IMR-90 (cell line): ENCODE results near the gene PMPCA. TPM values are rescaled to one million over a fixed set of nuclear protein-coding genes. Genes with fewer than 3 reads are reported as not detected.

Source experiments
- ATAC-seq: fragments of 200-7000 bp; cut with Tn5 transposase; 2 replicates; pipeline ENCODE4 v1.9.1; 2020; ENCODE audit warnings: low read depth, mild to moderate bottlenecking, moderate library complexity
- BruUV-seq: library from RNA; stranded (reverse); fragments of 400-500 nt; replicated peaks from 2 replicates; lab custom pipeline; 2021; lab: Mats Ljungman, UMichigan
- CTCF ChIA-PET: fragments of 300-600 bp; formaldehyde crosslinking; extraction: SDS; loops from one replicate; lab custom pipeline; 2021; ENCODE audit warnings: antibody characterized with exemption; lab: Yijun Ruan, JAX
- POLR2A ChIA-PET: fragments of 300-600 bp; sonication (Branson Sonifier 250); formaldehyde crosslinking; loops from one replicate; lab custom pipeline; 2022; ENCODE audit warnings: antibody characterized with exemption; ENCODE audit not compliant: unreplicated experiment; lab: Charles Lee
- DNase-seq: peaks from one replicate; pipeline ENCODE4 v3.0.0; 2013
- H2AFZ ChIP-seq: replicated peaks from 2 replicates; pipeline ENCODE3; 2013; ENCODE audit warnings: low read length, mild to moderate bottlenecking; ENCODE audit not compliant: poor library complexity
- H2AK5ac ChIP-seq: 2 replicates; pipeline ENCODE4 v1.6.1; 2013; ENCODE audit warnings: low read depth, low read length, inconsistent platforms
- H2AK9ac ChIP-seq: replicated peaks from 2 replicates; pipeline ENCODE3; 2013; ENCODE audit warnings: mild to moderate bottlenecking, low read depth, low read length, moderate library complexity; ENCODE audit not compliant: poor library complexity
- H2BK120ac ChIP-seq: 2 replicates; pipeline ENCODE4 v1.6.1; 2013; ENCODE audit warnings: low read depth, low read length, inconsistent platforms
- H2BK15ac ChIP-seq: 3 replicates; pipeline ENCODE4 v1.6.1; 2013; ENCODE audit warnings: low read depth, low read length, inconsistent platforms
- H2BK20ac ChIP-seq: 2 replicates; pipeline ENCODE4 v1.6.1; 2013; ENCODE audit warnings: low read depth, mild to moderate bottlenecking, inconsistent platforms, low read length, moderate library complexity
- H2BK5ac ChIP-seq: 2 replicates; pipeline ENCODE4 v1.6.1; 2013; ENCODE audit warnings: mild to moderate bottlenecking, low read depth, low read length, inconsistent platforms; ENCODE audit not compliant: poor library complexity, severe bottlenecking
- H3K14ac ChIP-seq: replicated peaks from 2 replicates; pipeline ENCODE4 v1.6.1; 2013; ENCODE audit warnings: low read depth, low read length, inconsistent platforms
- H3K18ac ChIP-seq: 2 replicates; pipeline ENCODE4 v1.6.1; 2013; ENCODE audit warnings: low read depth, low read length, control low read depth
- H3K23ac ChIP-seq: 2 replicates; pipeline ENCODE4 v1.6.1; 2013; ENCODE audit warnings: low read depth, low read length, inconsistent platforms
- H3K27ac ChIP-seq: 2 replicates; pipeline ENCODE4 v1.5.1; 2013; ENCODE audit warnings: mild to moderate bottlenecking, control low read depth, low read length; ENCODE audit not compliant: insufficient read depth
- H3K27me3 ChIP-seq: 2 replicates; pipeline ENCODE4 v1.6.1; 2013; ENCODE audit warnings: low read length; ENCODE audit not compliant: control insufficient read depth, insufficient read depth
- H3K36me3 ChIP-seq: 2 replicates; pipeline ENCODE4 v1.6.1; 2013; ENCODE audit warnings: low read length, mixed read lengths; ENCODE audit not compliant: control insufficient read depth, insufficient read depth
- H3K4ac ChIP-seq: 2 replicates; pipeline ENCODE4 v1.6.1; 2013; ENCODE audit warnings: low read depth, low read length, inconsistent platforms
- H3K4me1 ChIP-seq: 2 replicates; pipeline ENCODE4 v1.6.1; 2013; ENCODE audit warnings: low read length, mixed read lengths; ENCODE audit not compliant: control insufficient read depth, insufficient read depth
- H3K4me2 ChIP-seq: 2 replicates; pipeline ENCODE4 v1.6.1; 2013; ENCODE audit warnings: low read depth, mild to moderate bottlenecking, control low read depth, low read length, moderate library complexity
- H3K4me3 ChIP-seq: 2 replicates; pipeline ENCODE4 v1.5.1; 2013; ENCODE audit warnings: low read depth, mild to moderate bottlenecking, control low read depth, low read length, moderate library complexity; ENCODE audit not compliant: insufficient read depth
- H3K56ac ChIP-seq: 2 replicates; pipeline ENCODE4 v1.6.1; 2013; ENCODE audit warnings: low read length, inconsistent platforms; ENCODE audit not compliant: insufficient read depth; ENCODE audit errors: extremely low read depth
- H3K79me1 ChIP-seq, 2 experiments: 2 replicates each; pipeline ENCODE4 v1.6.1; 2013; ENCODE audit warnings: low read length in 2 of 2, inconsistent platforms in 1 of 2, low read depth in 1 of 2
- H3K9ac ChIP-seq: 2 replicates; pipeline ENCODE4 v1.6.1; 2013; ENCODE audit warnings: low read depth, low read length, control low read depth
- H3K9me1 ChIP-seq: 2 replicates; pipeline ENCODE4 v1.6.1; 2013; ENCODE audit warnings: low read length, inconsistent platforms; ENCODE audit not compliant: insufficient read depth
- H3K9me3 ChIP-seq: 2 replicates; pipeline ENCODE4 v1.6.1; 2013; ENCODE audit warnings: low read length; ENCODE audit not compliant: control insufficient read depth, insufficient read depth
- H4K20me1 ChIP-seq: 2 replicates; pipeline ENCODE4 v1.6.1; 2013; ENCODE audit warnings: low read length, inconsistent platforms; ENCODE audit not compliant: insufficient read depth
- H4K5ac ChIP-seq: 2 replicates; pipeline ENCODE4 v1.6.1; 2013; ENCODE audit warnings: mild to moderate bottlenecking, low read depth, low read length, control low read depth
- H4K8ac ChIP-seq, 2 experiments: 2 replicates each; pipeline ENCODE4 v1.6.1; 2013; ENCODE audit warnings: low read depth in 2 of 2, low read length in 2 of 2, control low read depth in 1 of 2, inconsistent platforms in 1 of 2
- H4K91ac ChIP-seq: 2 replicates; pipeline ENCODE4 v1.6.1; 2013; ENCODE audit warnings: low read depth, low read length, inconsistent platforms; ENCODE audit not compliant: insufficient read depth
- ELK1 ChIP-seq: fragments of 150-350 bp; IDR thresholded peaks from 2 replicates; pipeline ENCODE4 v1.6.1; 2016; ENCODE audit warnings: low read depth, mild to moderate bottlenecking, low read length, moderate library complexity, borderline replicate concordance
- FOS ChIP-seq: fragments of 150-350 bp; IDR thresholded peaks from 2 replicates; pipeline ENCODE4 v1.6.1; 2016; ENCODE audit warnings: low read depth, low read length
- MAFK ChIP-seq: IDR thresholded peaks from 2 replicates; pipeline ENCODE4 v1.6.1; 2012; ENCODE audit warnings: low read depth, low read length, improper control_type of control experiment
- MXI1 ChIP-seq: IDR thresholded peaks from 2 replicates; pipeline ENCODE4 v1.6.1; 2012; ENCODE audit warnings: low read depth, mild to moderate bottlenecking, low read length, moderate library complexity, borderline replicate concordance
- NFE2L2 ChIP-seq: fragments of 150-350 bp; IDR thresholded peaks from 2 replicates; pipeline ENCODE4 v1.6.1; 2016; ENCODE audit warnings: low read depth, mild to moderate bottlenecking, low read length
- POLR2A ChIP-seq: IDR thresholded peaks from 2 replicates; pipeline ENCODE4 v1.6.1; 2012; ENCODE audit warnings: mild to moderate bottlenecking, low read depth, low read length
- RCOR1 ChIP-seq: IDR thresholded peaks from 2 replicates; pipeline ENCODE4 v1.6.1; 2012; ENCODE audit warnings: mild to moderate bottlenecking, low read length, improper control_type of control experiment; ENCODE audit not compliant: insufficient replicate concordance
- SMC3 ChIP-seq: fragments of 150-350 bp; IDR thresholded peaks from 2 replicates; pipeline ENCODE4 v1.6.1; 2016; ENCODE audit warnings: low read depth, mild to moderate bottlenecking, antibody characterized with exemption, low read length, moderate library complexity
- USF2 ChIP-seq: fragments of 150-350 bp; IDR thresholded peaks from 2 replicates; pipeline ENCODE4 v1.6.1; 2017; ENCODE audit warnings: mild to moderate bottlenecking, antibody characterized with exemption, low read length, low read depth
- WGBS, 2 experiments: methylation state at CpG; one replicate each; pipeline versions ENCODE4 v1.1.5 to v1.1.7; 2013; ENCODE audit warnings: missing lambda C conversion rate in 2 of 2; ENCODE audit not compliant: insufficient read length in 1 of 2; ENCODE audit errors: extremely low coverage in 2 of 2; 5-methylcytosine and 5-hydroxymethylcytosine counted together
- dilution Hi-C: fragments of 300-500 bp; cut with HindIII; formaldehyde crosslinking; loops from one replicate; pipeline ENCODE4 v1.14.3; 2018; ENCODE audit warnings: low sequenced_read_pairs; ENCODE audit not compliant: unreplicated experiment
- in situ Hi-C: fragments of 300-500 bp; cut with MboI; formaldehyde crosslinking; loops from 3 replicates; pipeline ENCODE4 v1.14.3; 2019; ENCODE audit warnings: low sequenced_read_pairs, inconsistent platforms, mixed read lengths
- intact Hi-C: fragments of 100-400 bp; cut with micrococcal nuclease; formaldehyde crosslinking; loops from 2 replicates; pipeline ENCODE4 v1.10.0; 2022
- polyA plus RNA-seq, 3 experiments: library from polyadenylated mRNA; depleted of rRNA; stranded (reverse); fragments of >200 nt; gene quantifications; 2 replicates each; pipeline ENCODE4 v1.2.3, GENCODE V29; 2012; ENCODE audit warnings: low replicate concordance in 1 of 3
- total RNA-seq: library from RNA; depleted of rRNA; stranded (reverse); fragments of >200 nt; gene quantifications from 2 replicates; pipeline ENCODE4 v1.2.3, GENCODE V29; 2012
- TF ChIP-seq, protein P1 (sequence below): conservative IDR thresholded peaks from 2 replicates; pipeline ENCODE4 v1.5.1; 2012; ENCODE audit warnings: mild to moderate bottlenecking, low read depth, low read length, improper control_type of control experiment

PMPCA gene
- total and polyA plus RNA-seq, 2 of the 4 experiments (the other 2 are of a cell fraction): 62.6 to 95.8 TPM

DNA sequence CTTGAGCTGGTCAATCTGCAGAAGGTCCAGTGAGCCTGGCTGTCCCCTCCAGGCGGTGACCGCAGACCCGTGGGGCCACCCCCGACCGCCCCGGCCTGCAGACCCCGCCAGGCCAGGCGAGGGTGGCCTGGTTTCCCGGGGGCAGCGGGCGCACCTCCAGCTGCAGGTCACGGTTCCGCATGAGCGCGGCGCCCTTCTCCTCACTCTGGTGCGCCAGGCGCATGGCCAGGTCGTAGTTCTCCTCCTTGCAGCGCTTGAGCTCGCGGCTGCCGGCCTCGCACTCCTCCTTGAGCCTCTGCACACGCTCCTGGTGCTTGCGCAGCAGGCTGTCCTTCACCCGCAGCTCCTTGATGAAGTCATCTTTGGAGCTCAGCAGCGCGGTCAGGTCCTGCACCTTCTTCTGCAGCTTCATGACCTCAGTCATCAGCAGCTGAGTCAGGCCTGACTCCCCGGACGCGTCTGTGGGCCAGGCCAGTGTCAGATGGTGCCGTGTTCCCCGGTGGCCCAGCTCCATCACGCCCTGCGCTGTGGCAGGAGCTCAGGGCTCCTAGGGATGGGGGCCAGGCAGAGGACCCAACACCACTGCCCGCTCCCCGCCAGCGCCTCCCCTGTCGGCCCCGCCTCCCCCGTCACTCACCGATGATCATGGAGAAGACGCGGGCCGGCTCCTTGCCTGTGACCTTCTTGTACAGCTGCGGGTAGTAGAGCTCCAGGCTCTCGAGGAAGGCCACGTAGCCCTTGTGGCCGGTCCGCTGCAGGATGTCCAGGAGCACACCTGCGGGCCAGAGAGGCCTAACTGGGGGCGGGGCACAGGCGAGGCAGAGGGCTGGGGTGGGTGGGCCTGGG is 39.5 kb upstream of the PMPCA start:
- Histone ChIP-seq H4K91ac (no peak overlapping the region), H3K23ac (no peak overlapping the region), H3K79me1 (no peaks in the 10 kb centered on the region; a peak in 1 of 4 replicates), H3K18ac (no peak overlapping the region), H2AK5ac (no peak overlapping the region), H3K4ac (no peak overlapping the region), H2BK15ac (no peak overlapping the region), H3K9ac (no peak overlapping the region), H2BK20ac (no peak overlapping the region), H3K27me3 (no peaks in the 10 kb centered on the region), H3K9me1 (peaks cover 9% of the 10 kb centered on the region), H3K14ac (no peak overlapping the region), H2BK5ac (no peak overlapping the region), H3K4me2 (no peak overlapping the region), H3K4me3 (no peak overlapping the region), H4K8ac (no peak overlapping the region; a peak in 1 of 4 replicates), H3K36me3 (no peaks in the 10 kb centered on the region; the same call in 1 of the 2 replicates), H2BK120ac (no peak overlapping the region), H3K4me1 (peaks cover 15% of the 10 kb centered on the region), H3K27ac (no peak overlapping the region), H3K56ac (no peak overlapping the region), H4K5ac (no peak overlapping the region), H4K20me1 (no peaks in the 10 kb centered on the region), H2AK9ac (peak overlapping the region; percentile 31), H2AFZ (no peak overlapping the region), H3K9me3 (no peaks in the 10 kb centered on the region)
- intact Hi-C loops: no loop called here
- CTCF ChIA-PET: no interaction called here
- in situ Hi-C loops: no loop called here
- TF ChIP-seq FOS (no peak), ELK1 (no peak), MXI1 (no peak), RCOR1 (no peak), USF2 (no peak), POLR2A (no peak), NFE2L2 (no peak), MAFK (no peak), SMC3 (no peak)
- TF ChIP-seq, protein P1, sequence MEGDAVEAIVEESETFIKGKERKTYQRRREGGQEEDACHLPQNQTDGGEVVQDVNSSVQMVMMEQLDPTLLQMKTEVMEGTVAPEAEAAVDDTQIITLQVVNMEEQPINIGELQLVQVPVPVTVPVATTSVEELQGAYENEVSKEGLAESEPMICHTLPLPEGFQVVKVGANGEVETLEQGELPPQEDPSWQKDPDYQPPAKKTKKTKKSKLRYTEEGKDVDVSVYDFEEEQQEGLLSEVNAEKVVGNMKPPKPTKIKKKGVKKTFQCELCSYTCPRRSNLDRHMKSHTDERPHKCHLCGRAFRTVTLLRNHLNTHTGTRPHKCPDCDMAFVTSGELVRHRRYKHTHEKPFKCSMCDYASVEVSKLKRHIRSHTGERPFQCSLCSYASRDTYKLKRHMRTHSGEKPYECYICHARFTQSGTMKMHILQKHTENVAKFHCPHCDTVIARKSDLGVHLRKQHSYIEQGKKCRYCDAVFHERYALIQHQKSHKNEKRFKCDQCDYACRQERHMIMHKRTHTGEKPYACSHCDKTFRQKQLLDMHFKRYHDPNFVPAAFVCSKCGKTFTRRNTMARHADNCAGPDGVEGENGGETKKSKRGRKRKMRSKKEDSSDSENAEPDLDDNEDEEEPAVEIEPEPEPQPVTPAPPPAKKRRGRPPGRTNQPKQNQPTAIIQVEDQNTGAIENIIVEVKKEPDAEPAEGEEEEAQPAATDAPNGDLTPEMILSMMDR: no peak
- no peak for ATAC-seq
- no TSS peak for BruUV-seq
- POLR2A ChIA-PET: no interaction called here
- peak; percentile 59 for DNase-seq
- 86% methylated on average over 36 of the region's 54 CpGs; no CpG with 5 or more reads in 1 of the 2 experiments for WGBS, 2 experiments
- dilution Hi-C loops: no loop called here
